B cell (primary cell): ENCODE data around the gene FOXK1. TPM values are rescaled to one million over a fixed set of nuclear protein-coding genes. Genes with fewer than 3 reads are reported as not detected.

ENCODE experiments used
- ATAC-seq: fragments of 200-7000 bp; cut with Tn5 transposase; one replicate; pipeline ENCODE4 v1.10.0; 2021; ENCODE audit warnings: low read depth, mild to moderate bottlenecking, moderate number of reproducible peaks, moderate library complexity
- CTCF ChIA-PET: fragments of 350-600 bp; sonication (Branson Sonifier 250); formaldehyde crosslinking; loops from one replicate; lab custom pipeline; 2021; ENCODE audit warnings: antibody characterized with exemption, inconsistent platforms; lab: Charles Lee
- POLR2A ChIA-PET: fragments of 350-600 bp; sonication (Branson Sonifier 250); formaldehyde crosslinking; loops from one replicate; lab custom pipeline; 2021; ENCODE audit warnings: antibody characterized with exemption; lab: Charles Lee
- DNase-seq: peaks from one replicate; pipeline ENCODE4 v3.0.0; 2013
- H2AFZ ChIP-seq: 2 replicates; pipeline ENCODE4 v1.6.1; 2012; ENCODE audit warnings: mild to moderate bottlenecking, low read depth, low read length; ENCODE audit not compliant: insufficient read depth, poor library complexity, severe bottlenecking
- H3K27ac ChIP-seq, 2 donors: 1 replicate in 1 of 2; 2 replicates in 1 of 2; pipeline ENCODE4 v1.5.1; 2012 to 2013; ENCODE audit warnings: low read length in 2 of 2, mild to moderate bottlenecking in 2 of 2, moderate library complexity in 1 of 2
- H3K27me3 ChIP-seq, 4 experiments: fragments of 200-600 bp in 1 of 4; sonication (generic) in 1 of 4; replicated peaks in 1 of 4; 1 replicate in 2 of 4; 2 replicates in 2 of 4; pipeline versions ENCODE4 v1.6.1 to v1.7.0; 2013 to 2016; ENCODE audit warnings: low read length in 3 of 4, mild to moderate bottlenecking in 2 of 4, mixed read lengths in 1 of 4, moderate library complexity in 1 of 4; ENCODE audit not compliant: insufficient read depth in 4 of 4, control insufficient read depth in 3 of 4; ENCODE audit errors: control extremely low read depth in 1 of 4
- H3K36me3 ChIP-seq, 2 experiments: replicated peaks in 1 of 2; 1 replicate in 1 of 2; 2 replicates in 1 of 2; pipeline versions ENCODE4 v1.6.1 to v1.7.1; 2013; ENCODE audit warnings: low read length in 1 of 2; ENCODE audit not compliant: insufficient read depth in 2 of 2, control insufficient read depth in 1 of 2; ENCODE audit errors: control extremely low read depth in 1 of 2, extremely low read depth in 1 of 2
- H3K4me1 ChIP-seq, 2 donors: fragments of 200-600 bp in 1 of 2; sonication (generic) in 1 of 2; 1 replicate in 1 of 2; 2 replicates in 1 of 2; pipeline versions ENCODE4 v1.5.1 to v1.6.1; 2013 to 2017; ENCODE audit warnings: low read length in 2 of 2; ENCODE audit not compliant: control insufficient read depth in 2 of 2, insufficient read depth in 2 of 2
- H3K4me2 ChIP-seq: replicated peaks from 2 replicates; pipeline ENCODE3; 2012; ENCODE audit warnings: mild to moderate bottlenecking, low read depth, low read length; ENCODE audit not compliant: poor library complexity, severe bottlenecking
- H3K4me3 ChIP-seq, 5 experiments: fragments of 200-600 bp in 1 of 5; sonication (generic) in 1 of 5; 1 replicate in 3 of 5; 2 replicates in 2 of 5; pipeline versions ENCODE4 v1.5.1 to v1.7.0; 2011 to 2016; ENCODE audit warnings: low read length in 4 of 5, mild to moderate bottlenecking in 4 of 5, low read depth in 2 of 5, control low read depth in 1 of 5, moderate library complexity in 1 of 5; ENCODE audit not compliant: insufficient read depth in 1 of 5; ENCODE audit errors: control extremely low read depth in 1 of 5, extremely low read depth in 1 of 5
- H3K79me2 ChIP-seq: fragments of 200-600 bp; sonication (generic); one replicate; pipeline ENCODE4 v1.6.0; 2016; ENCODE audit warnings: low read length; ENCODE audit not compliant: control insufficient read depth, insufficient read depth
- H3K9ac ChIP-seq: fragments of 200-600 bp; sonication (generic); 2 replicates; pipeline ENCODE4 v1.6.1; 2017; ENCODE audit warnings: mild to moderate bottlenecking, low read length, moderate library complexity
- H3K9me3 ChIP-seq, 3 donors: one replicate each; pipeline versions ENCODE4 v1.6.1 to v1.7.1; 2013; ENCODE audit warnings: low read length in 2 of 3; ENCODE audit not compliant: control insufficient read depth in 2 of 3, insufficient read depth in 1 of 3; ENCODE audit errors: control extremely low read depth in 1 of 3
- H4K20me1 ChIP-seq: 2 replicates; pipeline ENCODE4 v1.6.0; 2012; ENCODE audit warnings: mild to moderate bottlenecking, low read length; ENCODE audit not compliant: insufficient read depth, control insufficient read depth, poor library complexity, severe bottlenecking
- H3K27ac Mint-ChIP-seq: one replicate; pipeline ENCODE4 v1.8.0; 2021; ENCODE audit warnings: mixed read lengths
- H3K27me3 Mint-ChIP-seq: one replicate; pipeline ENCODE4 v1.8.0; 2021; ENCODE audit warnings: mixed read lengths
- H3K4me1 Mint-ChIP-seq: one replicate; pipeline ENCODE4 v1.8.0; 2021; ENCODE audit warnings: mixed read lengths
- H3K4me3 Mint-ChIP-seq: one replicate; pipeline ENCODE4 v1.8.0; 2021; ENCODE audit warnings: mixed read lengths
- H3K9me3 Mint-ChIP-seq: one replicate; pipeline ENCODE4 v1.8.0; 2022; ENCODE audit warnings: mixed read lengths; ENCODE audit not compliant: insufficient read depth
- CTCF ChIP-seq: fragments of 200-600 bp; IDR thresholded peaks from one replicate; pipeline ENCODE4 v1.8.0; 2022; ENCODE audit warnings: antibody characterized with exemption, mild to moderate bottlenecking
- EZH2 ChIP-seq: IDR thresholded peaks from 2 replicates; pipeline ENCODE4 v1.6.1; 2012; ENCODE audit warnings: borderline replicate concordance, low read depth, mild to moderate bottlenecking, moderate library complexity, low read length; ENCODE audit not compliant: insufficient read depth, poor library complexity, severe bottlenecking
- WGBS: methylation state at CpG from one replicate; pipeline ENCODE4 v1.1.5; 2013; ENCODE audit warnings: missing lambda C conversion rate; ENCODE audit not compliant: insufficient coverage; 5-methylcytosine and 5-hydroxymethylcytosine counted together
- intact Hi-C: fragments of 100-400 bp; cut with micrococcal nuclease; formaldehyde crosslinking; loops from one replicate; pipeline ENCODE4 v1.10.0; 2022
- polyA plus RNA-seq: library from polyadenylated mRNA; depleted of rRNA; stranded (reverse); fragments of >200 nt; gene quantifications from 2 replicates; pipeline ENCODE4 v1.2.3, GENCODE V29; 2012
- total RNA-seq, 2 donors: library from RNA; stranded (reverse); fragments of 120-200 nt in 1 of 2; gene quantifications; 1 replicate in 1 of 2; 2 replicates in 1 of 2; pipeline versions ENCODE4 v1.2.3 to v1.2.4, GENCODE V29; 2013 to 2022

The FOXK1 gene
- total and polyA plus RNA-seq, 2 donors (not counting 1 experiment from before 2014, with no cell fraction given), result 17.9 to 56.2 TPM

DNA sequence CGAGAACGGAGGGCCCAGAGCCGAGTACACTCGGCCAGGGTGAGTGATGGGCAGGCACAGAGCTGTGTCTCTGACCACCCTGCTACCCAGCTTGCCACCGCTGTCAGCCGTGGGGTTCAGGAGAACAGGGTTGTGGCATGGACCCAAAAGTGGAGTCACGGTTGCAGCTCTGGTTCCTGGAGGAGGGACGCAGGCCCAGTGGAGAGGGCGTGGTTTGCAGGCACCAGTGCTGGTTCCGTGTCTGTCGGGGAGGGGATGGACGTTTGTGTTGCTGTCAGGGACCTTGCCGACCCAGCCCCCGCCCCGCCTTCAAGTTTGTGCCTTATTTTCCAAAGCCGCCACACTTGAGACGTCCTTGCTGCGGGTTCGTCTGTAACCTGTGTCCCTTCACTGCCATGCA is 48.2 kb downstream of the FOXK1 start:
- TF ChIP-seq CTCF (no peak), EZH2 (no peak)
- H3K4me3 Mint-ChIP-seq, result no peak overlapping the region
- ChIA-PET CTCF (interaction anchor here (0.6 kb wide), 1 partner anchor 46 kb away, joined by 3 read pairs; no protein-coding TSS in a partner anchor), POLR2A (no interaction called here)
- Histone ChIP-seq H3K9me3 (peaks cover 0 to 3% (median 0%) of the 10 kb centered on the region in 3 donors), H3K27me3 (no peaks in the 10 kb centered on the region), H3K4me1 (peaks cover 5 to 18% of the 10 kb centered on the region in 2 donors), H2AFZ (no peak overlapping the region), H3K4me3 (no peak overlapping the region), H3K9ac (no peak overlapping the region), H4K20me1 (peaks cover 79% of the 10 kb centered on the region), H3K27ac (no peak overlapping the region), H3K4me2 (no peak overlapping the region), H3K36me3 (peaks cover 0 to 29% of the 10 kb centered on the region in 2 experiments), H3K79me2 (peaks cover 96% of the 10 kb centered on the region)
- H3K9me3 Mint-ChIP-seq, result no peaks in the 10 kb centered on the region
- DNase-seq (no peak), ATAC-seq (no peak)
- no peaks in the 10 kb centered on the region for H3K27me3 Mint-ChIP-seq
- 95% methylated on average over 19 of the region's 19 CpGs for WGBS
- intact Hi-C loops, result no loop called here
- H3K4me1 Mint-ChIP-seq, result peaks cover 22% of the 10 kb centered on the region
- H3K27ac Mint-ChIP-seq, result no peak overlapping the region

DNA sequence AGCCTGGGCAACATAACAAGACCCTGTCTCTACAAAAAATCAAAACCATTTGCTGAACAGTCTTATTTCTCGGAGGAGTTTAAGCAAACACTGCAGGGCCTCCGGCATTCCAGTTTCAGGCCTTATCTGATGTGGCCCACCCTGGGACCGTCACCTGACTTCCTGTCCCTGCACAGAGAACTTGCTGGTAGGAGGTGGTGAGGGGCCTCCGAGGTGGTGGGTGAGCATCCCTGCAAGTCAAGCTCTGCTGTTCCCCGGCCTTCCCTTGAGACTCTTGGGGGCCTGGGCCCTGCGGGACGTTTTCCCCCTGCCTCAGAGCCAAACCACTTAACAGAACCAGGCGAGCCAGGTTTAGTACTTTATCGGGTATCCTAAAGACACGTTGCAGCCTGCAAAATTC is 48.9 kb downstream of the FOXK1 start:
- WGBS, result 72% methylated on average over 8 of the region's 10 CpGs
- peaks cover 0 to 3% (median 0%) of the 10 kb centered on the region in 3 donors for H3K9me3 ChIP-seq
- CTCF ChIA-PET, result no interaction called here
- TF ChIP-seq CTCF (no peak), EZH2 (no peak)
- no peak overlapping the region for H2AFZ ChIP-seq
- Mint-ChIP-seq H3K9me3 (no peaks in the 10 kb centered on the region), H3K4me3 (no peak overlapping the region), H3K4me1 (peaks cover 16% of the 10 kb centered on the region), H3K27me3 (no peaks in the 10 kb centered on the region), H3K27ac (no peak overlapping the region)
- intact Hi-C loops, result no loop called here
- peaks cover 0 to 29% of the 10 kb centered on the region in 2 experiments for H3K36me3 ChIP-seq
- ATAC-seq (no peak), DNase-seq (no peak)
- H3K4me2 ChIP-seq, result no peak overlapping the region
- no peak overlapping the region for H3K27ac ChIP-seq
- H3K4me3 ChIP-seq, result no peak overlapping the region
- no peak overlapping the region for H3K9ac ChIP-seq
- H3K4me1 ChIP-seq, result peaks cover 0 to 11% of the 10 kb centered on the region in 2 donors
- peaks cover 98% of the 10 kb centered on the region for H3K79me2 ChIP-seq
- H4K20me1 ChIP-seq, result peaks cover 76% of the 10 kb centered on the region
- POLR2A ChIA-PET, result no interaction called here
- H3K27me3 ChIP-seq, result no peaks in the 10 kb centered on the region
